GM19468 (cell line): ENCODE results near the gene LRP1-AS.

Experiments
- ATAC-seq: cut with Tn5 transposase; IDR thresholded peaks from one replicate; pipeline ENCODE4 v1.9.1; 2021; ENCODE audit warnings: mild to moderate bottlenecking, moderate library complexity, moderate number of reproducible peaks; ENCODE audit not compliant: unreplicated experiment; ENCODE audit errors: extremely low read depth

LRP1-AS gene

DNA sequence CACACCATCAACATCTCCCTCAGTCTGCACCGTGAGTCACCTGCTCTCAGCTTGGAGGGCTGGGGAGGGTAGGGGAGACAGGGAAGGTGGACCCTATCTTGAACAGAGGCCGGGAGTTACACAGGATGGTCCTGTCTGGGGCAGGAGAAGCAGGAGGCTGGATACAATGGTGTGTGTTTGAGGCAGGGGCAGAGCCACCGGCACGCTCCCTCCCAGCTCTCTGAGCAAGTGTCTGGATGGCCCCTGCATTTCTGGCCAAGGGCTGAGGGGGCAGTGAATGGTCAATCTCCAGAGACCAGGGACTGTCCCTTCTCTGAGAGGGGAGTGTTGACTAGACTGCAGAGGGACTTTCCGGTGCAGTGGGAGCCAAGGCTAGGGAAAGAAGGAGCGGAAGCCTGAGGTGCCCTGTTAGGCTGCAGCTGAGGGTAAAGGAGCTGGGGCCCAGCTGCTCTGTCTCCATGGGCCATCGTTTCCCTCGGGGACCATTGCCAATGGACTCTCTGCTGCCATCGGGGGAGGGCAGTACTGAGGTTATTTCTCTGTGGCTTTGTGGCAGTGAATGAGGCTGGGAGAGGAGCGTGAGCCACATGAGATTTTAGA is 1.9 kb downstream of the LRP1-AS start:
- ATAC-seq = no peak

DNA sequence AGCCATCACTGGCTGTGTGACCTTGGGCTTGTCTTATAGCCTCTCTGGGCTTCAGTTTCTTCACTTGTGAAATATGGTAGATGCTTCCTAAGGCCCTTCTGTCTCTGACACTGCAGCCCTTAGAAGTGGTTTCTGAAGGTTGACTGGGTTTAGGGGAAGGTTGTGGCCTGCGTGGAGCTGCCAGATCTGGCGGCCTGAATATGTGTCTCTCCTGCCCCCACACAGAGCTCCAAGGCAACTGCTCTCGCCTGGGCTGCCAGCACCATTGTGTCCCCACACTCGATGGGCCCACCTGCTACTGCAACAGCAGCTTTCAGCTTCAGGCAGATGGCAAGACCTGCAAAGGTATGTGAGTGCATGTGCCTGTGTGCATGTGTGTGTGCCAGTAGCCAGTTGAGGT is 4.0 kb downstream of the LRP1-AS start:
- ATAC-seq = no peak

DNA sequence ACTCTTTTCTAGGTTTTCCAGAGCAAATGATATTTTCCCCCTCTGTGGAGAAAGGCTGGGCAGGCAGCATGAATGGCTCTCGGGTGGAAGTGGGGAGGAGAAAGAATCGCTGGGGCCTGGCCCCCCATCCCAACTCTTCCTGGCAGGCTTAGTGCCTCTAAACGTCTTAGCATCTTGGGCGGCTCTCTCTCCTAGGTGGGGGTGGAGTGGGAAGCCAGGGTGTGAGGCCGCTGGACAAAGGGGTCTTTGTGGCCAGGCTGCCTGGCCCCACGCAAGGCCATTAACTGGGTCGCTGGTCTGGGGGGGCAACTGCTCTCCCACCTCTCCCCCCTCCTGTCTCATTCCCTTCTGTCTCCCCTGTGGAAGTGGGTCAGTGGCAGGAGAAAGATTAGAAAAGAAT is 4.7 kb downstream of the LRP1-AS start:
- no peak for ATAC-seq

DNA sequence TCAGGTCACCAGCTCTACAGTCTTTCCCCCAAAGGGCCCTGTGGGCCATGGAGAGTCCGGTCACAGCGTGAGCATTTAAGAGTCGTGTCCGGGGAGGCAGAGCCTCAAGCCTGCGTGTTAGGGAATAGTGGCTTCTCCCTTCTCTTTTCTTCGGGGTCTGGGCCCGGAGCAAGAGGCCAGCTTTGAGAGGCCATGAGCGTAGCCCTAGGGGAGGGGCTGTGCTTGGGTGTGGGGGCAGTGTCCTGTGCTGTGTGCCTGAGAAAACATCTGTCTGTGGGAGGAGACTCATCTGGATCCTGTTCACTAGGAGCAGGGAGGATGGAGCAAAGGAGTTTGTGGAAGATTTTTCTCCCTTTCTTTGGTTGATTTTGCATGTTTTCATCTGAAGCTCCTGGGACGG is 5.3 kb downstream of the LRP1-AS start:
- no peak for ATAC-seq

DNA sequence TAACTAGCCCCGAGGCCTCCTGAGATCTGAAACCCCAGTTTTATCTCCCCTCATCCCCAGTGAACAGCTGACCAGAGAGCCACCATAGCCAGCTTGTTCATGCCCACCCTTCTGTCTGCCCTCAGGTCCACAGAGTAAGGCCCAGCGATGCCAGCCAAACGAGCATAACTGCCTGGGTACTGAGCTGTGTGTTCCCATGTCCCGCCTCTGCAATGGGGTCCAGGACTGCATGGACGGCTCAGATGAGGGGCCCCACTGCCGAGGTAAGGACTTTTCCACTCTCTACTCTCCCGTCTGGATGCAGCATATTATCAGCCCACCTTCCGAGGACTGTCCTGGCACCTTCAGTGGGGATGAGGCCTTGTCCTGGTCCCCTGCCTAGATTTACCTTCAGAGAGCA is 6.2 kb downstream of the LRP1-AS start:
- no peak for ATAC-seq

DNA sequence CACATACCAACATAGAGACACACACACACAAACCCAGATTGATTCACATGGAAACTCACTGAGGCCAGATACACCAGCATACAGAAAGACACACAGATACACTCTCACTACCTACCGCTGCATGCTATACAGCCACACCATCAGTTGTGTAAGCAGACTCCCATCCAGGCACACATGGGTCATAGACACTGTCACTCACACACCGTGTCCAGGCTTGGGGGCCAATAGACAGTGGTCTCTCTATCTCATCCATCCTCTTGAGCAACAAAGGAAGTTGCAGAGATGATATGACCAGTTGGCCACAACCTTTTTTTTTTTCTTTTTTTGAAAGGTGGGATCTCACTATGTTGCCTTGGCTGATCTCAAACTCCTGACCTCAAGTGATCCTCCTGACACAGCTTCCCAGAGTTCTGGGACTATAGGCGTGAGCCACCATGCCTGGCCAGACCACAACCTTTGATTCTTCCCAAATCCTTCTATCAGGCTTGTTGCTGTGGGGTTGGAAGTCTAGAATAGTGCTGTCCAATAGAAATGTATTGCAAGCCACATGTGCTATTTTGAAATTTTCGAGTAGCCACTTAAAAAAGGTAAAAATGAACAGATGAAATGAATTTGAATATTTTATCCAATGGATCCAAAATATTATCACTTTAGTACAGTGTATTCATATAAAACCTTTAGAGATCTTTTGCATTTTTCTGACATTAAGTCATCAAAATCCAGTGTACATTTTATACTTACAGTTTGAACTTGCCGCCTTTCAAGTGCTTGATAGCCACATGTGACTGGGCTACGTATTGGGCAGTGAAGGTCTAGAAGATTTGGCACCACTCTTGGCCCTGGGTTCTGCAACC is 7.4 kb downstream of the LRP1-AS start:
- ATAC-seq = no peak

DNA sequence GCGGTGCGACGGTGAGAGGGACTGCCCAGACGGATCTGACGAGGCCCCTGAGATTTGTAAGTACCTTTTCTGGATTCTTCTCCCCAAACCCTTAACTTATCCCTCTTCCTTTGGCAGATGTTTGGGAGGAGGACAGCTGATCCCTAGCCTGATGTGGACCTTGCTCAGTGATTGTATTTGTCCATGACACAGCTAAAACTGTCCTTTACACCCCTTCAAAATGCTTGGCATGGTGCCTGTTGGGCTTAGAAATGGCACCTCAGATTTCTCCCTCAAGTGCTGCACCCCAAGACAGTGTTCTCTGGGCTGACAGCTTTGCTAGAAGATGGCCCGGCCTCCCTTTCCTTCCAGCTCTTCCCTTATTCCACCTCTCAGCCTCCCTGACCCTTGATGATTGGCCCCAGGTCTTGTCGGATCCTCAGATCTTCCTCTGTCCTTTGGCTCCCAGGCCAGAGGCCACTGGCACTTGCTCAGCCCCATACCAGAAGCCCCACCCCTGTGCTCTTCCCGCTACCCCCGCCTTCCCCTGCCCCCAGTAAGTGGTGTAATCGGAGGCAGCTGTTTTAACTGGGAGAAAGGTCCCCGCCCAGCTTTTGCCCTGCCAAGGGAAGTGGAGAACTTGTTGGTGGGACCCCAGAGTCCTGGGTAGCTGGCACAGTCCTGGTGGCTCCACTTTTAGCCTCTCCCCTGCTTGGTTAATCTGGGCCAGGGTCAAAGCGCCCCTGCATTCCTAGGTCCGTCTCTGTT is 8.7 kb downstream of the LRP1-AS start:
- ATAC-seq = no peak

DNA sequence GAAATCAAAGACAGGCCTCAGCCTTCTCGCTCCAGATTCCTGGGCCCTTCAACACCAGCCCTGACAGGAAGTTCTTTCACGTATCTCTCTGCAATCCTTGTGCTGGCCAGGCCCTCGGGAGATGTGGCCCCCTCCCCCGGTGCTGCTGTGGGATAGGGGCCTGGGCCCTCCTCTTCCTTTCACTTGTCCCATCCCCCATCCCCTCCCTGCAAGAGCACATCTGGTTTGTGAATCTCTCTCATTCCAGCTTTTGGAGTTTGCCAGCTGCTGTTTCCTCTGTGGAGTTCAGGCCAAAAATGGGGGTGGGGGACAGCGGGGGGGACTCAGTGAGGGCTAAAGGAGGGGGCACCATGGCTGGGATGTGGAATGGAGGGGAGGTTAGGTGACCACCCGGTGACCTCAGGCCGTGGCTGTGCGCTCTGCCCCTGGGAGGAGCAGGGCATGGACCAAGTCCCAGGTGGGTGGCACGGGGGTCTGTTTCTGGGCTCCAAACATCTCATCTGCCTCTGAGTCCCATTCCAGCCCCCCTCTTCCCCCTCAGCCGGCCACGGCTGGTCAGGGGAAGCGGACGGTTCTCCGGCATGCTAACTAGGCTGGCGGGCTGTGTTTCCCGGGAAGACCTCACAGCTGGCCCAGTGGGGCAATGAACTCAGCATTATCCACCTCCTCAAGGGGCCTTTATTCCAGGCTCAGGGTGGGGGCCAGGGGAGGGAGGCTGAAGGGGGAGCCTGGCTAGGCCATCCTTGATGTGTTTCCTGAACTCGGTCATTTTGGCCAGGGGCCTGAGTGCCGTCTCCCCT is 11.7 kb downstream of the LRP1-AS start:
- ATAC-seq = no peak

DNA sequence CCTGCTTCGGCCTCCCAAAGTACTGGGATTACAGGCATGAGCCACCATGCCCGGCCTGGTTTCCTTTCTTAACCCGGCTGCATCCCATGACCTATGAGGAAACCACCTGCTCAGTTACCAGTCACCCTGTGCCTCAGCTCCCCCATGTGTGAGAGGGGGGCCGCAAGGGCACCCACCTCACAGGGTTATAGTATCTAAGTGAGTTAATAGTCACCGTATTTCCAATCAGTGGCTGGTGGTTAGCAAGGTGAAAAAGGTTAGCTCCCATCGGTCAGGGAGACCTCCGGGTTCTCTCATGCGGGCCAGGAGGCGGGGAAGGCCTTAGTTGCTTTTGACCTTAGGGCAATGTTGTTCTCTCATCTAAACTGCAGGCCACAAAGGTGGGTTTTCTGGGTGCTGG is 12.5 kb downstream of the LRP1-AS start:
- no peak for ATAC-seq

DNA sequence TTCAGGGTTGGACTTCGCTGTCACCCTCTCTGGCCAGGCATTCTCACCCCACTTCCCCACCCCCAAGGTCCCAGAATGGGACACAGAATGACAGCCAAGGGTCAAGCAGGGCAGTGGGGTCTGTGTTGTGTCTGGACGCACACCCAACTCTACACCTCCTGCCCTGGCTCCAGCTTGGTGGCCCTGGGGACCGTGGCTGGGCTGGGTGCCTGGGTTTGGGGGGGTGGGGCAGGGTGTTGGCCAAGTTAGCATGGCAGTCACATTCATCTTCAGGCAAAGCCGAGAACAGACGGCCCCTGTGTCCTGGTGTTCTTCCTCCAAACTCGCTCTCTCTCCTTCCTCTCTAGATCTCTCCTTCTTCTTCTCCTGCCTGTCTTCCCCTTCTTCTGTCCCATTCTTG is 13.5 kb downstream of the LRP1-AS start:
- no peak for ATAC-seq

DNA sequence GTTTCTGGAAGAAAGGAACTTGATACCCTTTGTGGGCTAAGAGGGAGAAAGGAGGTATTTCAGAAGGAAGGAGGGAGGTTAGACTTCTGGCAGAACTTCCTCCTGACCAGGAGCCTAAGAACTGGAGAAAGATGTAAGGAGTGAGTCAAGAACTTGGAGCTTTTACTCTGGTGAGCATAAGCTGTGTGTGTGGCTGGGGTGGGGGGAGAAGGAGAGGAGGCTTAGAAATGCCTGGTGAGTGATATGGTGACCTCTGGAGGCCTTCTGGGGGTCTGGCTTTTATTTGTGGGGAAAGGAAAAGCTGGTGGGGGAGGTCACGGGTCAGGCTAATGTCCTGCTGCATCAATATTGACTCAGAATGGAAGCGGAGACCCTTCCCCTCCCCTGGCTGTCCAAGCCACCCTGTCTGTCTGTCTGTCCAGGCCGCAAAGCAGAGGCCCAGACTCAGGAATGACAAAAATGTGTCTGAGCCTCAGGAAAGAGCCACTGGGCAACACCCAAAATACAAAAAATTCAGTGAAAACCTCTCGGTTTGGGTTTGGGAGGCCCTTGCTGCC is 14.3 kb downstream of the LRP1-AS start:
- no peak for ATAC-seq

DNA sequence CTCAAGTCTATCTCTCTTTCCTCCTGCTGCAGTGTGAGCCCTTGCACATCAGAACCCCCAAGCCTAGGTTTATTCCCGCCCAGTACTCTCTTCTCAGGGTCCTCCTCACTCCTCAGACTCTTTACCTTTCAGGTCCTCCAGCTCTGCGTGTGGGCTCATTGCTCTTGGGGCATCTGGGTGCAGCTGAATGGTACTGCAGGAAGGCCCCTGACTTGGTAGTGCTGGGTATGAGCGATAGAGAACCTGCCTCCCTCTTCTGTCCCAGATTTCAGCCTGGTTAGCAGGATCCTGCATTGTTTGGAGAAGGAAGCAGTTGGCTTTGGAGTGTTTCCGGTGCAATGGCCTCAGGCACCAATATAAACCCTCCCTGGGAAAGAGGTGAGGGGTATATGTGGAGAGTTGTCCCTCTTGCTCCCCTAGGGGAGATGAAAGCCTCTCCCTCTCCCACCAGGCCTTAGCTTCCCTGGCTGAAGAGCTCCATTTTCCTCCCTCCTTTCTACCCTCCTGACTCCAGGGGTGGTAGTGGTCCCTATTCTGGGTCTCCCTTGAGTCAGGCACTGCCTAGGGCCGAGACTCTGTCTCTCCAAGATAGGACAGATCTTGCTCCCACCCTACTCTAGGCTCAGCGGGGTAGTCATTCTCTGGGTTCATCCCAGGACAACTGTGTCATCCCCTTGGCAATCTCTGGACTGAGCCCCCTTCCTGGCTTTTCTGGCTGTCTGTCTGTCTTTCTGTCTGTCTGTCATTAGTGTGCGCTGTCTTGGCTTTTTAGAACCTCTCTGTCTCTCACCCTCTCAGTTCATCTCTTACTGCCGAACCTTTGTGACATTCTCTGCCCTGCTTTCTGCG is 15.3 kb downstream of the LRP1-AS start:
- ATAC-seq = no peak

DNA sequence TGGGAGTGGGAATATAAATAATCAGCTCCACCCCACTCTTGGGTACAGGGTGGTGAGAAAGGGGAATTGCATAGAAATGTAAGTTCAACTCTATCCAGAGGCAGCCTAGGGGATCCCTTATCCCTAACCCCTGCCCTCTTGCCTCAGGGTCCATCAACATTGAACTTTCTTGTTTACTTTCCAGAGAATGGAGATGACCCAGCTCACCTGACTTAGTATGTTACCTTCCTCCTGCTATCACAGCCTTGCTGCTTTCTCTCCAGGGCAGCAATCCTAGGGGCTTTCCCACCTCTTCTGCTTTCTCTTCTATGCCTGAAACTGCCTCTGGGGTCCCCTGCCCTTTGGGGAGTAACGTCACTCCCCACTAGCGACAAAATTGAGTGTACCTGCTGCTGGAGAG is 16.5 kb downstream of the LRP1-AS start:
- ATAC-seq = no peak

DNA sequence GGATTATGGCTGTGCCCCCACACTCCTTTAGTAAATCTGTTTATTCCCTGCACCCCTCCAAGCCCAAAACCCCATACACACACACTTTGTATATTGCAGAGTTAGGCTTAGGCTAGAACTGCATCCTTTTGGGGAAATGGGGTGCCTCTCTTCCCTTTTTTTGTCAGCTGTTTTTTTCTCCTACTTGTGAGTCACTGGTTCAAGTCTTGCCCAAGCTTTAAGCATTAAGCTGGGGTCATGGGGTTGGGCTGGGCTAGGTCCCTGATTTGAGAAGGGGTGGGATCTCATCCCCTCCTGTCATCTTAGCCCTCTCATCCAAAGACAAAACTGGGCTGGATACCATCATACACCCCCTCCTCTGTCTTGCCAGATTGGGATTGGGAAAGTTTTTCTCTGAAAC is 17.5 kb downstream of the LRP1-AS start:
- ATAC-seq = no peak

DNA sequence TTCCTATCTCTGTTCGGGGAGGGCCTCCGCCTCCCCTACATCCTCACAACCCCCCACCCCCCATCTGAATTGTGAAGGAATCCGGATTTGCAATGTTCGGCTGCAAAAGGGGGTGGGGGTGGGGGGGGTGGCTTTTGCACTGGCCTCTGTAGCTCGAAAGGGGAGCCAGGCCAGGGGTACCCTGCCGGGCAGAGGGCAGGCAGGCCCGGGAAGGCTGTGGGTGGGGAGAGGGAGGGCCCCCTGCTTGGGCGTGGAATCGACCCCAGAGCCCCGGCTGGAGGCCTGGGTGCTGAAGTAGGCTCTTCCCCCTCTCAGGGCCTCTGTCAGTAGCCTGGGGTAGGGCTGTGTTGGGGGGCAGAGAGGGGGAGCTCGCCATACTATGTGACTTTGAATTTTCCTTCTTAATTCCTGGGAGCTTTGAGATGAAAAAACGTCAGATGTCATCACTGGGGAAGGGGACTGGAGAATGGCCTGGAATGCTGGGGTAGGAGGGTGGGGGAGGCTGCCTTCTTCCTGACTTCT is 18.0 kb downstream of the LRP1-AS start:
- ATAC-seq = no peak

DNA sequence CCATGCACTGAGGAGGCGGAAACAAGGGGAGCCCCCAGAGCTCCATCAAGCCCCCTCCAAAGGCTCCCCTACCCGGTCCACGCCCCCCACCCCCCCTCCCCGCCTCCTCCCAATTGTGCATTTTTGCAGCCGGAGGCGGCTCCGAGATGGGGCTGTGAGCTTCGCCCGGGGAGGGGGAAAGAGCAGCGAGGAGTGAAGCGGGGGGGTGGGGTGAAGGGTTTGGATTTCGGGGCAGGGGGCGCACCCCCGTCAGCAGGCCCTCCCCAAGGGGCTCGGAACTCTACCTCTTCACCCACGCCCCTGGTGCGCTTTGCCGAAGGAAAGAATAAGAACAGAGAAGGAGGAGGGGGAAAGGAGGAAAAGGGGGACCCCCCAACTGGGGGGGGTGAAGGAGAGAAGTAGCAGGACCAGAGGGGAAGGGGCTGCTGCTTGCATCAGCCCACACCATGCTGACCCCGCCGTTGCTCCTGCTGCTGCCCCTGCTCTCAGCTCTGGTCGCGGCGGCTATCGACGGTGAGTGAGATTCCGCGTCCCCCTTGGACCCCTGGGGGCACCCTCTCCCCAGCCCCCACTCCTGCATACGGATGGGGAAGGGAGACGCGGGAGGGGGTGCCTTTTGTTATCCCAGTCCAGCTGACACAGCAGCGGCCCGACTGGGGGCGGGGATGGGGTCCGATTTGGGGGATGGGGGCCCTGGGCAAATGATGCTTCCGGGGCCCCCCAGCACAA is 18.7 kb downstream of the LRP1-AS start:
- ATAC-seq = no peak

DNA sequence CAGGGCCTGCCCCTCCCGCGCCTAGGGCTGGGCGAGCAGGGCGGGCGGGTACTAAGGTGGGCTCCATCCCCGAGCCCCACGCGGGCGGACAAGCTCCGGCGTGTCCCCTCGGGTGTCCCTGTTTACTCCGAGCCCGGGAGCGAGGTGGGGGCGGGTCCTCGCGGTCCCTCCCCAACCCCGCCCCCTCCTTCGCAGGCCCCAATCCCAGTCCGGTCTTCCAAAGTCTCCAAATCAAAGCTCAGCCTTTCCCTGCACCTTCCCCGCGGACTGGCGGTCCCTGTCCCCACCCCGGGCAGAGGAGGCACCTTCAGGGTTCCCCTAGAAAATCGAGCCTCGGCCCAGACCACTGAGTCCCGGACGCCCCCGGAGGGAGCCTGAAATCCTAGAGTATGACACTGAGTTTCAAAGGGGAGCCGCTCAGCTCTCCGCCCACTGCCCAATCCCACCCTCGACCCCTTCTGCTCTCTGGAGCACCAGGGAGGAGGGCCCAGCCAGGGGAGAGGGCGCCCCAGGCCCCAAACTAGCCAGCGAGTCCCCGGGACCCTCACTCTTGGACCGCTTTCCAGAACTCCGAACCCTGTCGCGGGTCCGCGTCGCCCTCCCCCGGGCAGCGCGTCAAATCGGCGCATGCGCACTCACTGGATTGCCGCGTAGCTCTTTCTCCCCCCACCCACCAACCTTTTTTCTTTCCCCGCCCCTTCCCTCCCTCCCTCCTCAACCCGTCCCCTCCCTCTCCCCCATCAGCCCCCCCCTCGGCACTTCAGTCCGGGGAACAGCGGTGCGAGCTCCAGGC is 19.5 kb downstream of the LRP1-AS start, which contains the start of gene LRP1:
Gene LRP1 (plus strand): TSS at position 758 of the 793 bp plus-strand sequence. CDS start 482 bp downstream, outside the sequence.
- no peak for ATAC-seq
